HAP-1 (cell line): ENCODE measurements around the gene CA6.

Experiments
- DNase-seq, 2 experiments: peaks; one replicate each; pipeline ENCODE4 v3.0.0-alpha.2; 2016 to 2020; ENCODE audit warnings: low spot score in 2 of 2
- H3K27me3 ChIP-seq: fragments of 250-450 bp; sonication (Bioruptor Pico); 2 replicates; pipeline ENCODE4 v1.5.1; 2020; ENCODE audit warnings: low read depth, mild to moderate bottlenecking, moderate library complexity
- H3K36me3 ChIP-seq: fragments of 250-450 bp; sonication (Bioruptor Pico); replicated peaks from 2 replicates; pipeline ENCODE4 v1.5.1; 2020; ENCODE audit warnings: mild to moderate bottlenecking
- H3K4me1 ChIP-seq: fragments of 250-450 bp; sonication (Bioruptor Pico); 2 replicates; pipeline ENCODE4 v1.5.1; 2020; ENCODE audit warnings: mild to moderate bottlenecking
- H3K4me3 ChIP-seq: fragments of 250-450 bp; sonication (Bioruptor Pico); 2 replicates; pipeline ENCODE4 v1.5.1; 2020; ENCODE audit warnings: mild to moderate bottlenecking, moderate library complexity
- H3K9me3 ChIP-seq: fragments of 250-450 bp; sonication (Bioruptor Pico); 2 replicates; pipeline ENCODE4 v1.5.1; 2020; ENCODE audit warnings: mild to moderate bottlenecking, moderate library complexity
- in situ Hi-C: fragments of 300-500 bp; cut with MboI; formaldehyde crosslinking; loops from 3 replicates; pipeline ENCODE4 v1.14.3; 2020; ENCODE audit warnings: low sequenced_read_pairs, inconsistent platforms, mixed read lengths

CA6 gene

GRCh38 chr1:8939000-8939265 lies 6.7 kb upstream of the CA6 start:
- Histone ChIP-seq H3K4me1 (peaks cover 16% of the 10 kb centered on the region), H3K9me3 (peaks cover 10% of the 10 kb centered on the region), H3K27me3 (no peaks in the 10 kb centered on the region), H3K4me3 (no peak overlapping the region), H3K36me3 (no peaks in the 10 kb centered on the region)
- in situ Hi-C loops: no loop called here
- peak; percentile 42 to 57 for DNase-seq

- H3K4me1 ChIP-seq: peaks cover 16% of the 10 kb centered on the region
Measured at GRCh38 chr1:8939362-8939995, 6.2 kb upstream of the CA6 start.

DNA sequence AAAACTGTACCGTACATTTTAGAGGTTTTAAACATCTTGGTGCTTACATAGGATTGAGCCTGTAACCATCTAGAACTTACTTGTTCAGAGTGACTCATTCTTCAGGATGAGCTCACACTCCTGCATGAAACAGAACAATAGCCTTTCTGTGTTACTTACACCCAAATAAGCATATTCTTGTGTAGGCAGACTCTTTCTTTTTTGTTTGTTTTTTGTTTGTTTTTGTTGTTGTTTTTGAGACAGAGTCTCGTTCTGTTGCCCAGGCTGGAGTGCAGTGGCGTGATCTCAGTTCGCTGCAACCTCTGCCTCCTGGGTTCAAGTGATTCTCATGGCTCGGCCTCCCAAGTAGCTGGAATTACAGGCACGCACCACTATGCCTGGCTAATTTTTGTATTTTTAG lies 3.8 kb upstream of the CA6 start:
- peaks cover 10% of the 10 kb centered on the region for H3K9me3 ChIP-seq
- no peak for DNase-seq
- H3K4me3 ChIP-seq: no peak overlapping the region
- H3K27me3 ChIP-seq: no peaks in the 10 kb centered on the region
- in situ Hi-C loops: no loop called here
- no peaks in the 10 kb centered on the region for H3K36me3 ChIP-seq
- H3K4me1 ChIP-seq: peaks cover 16% of the 10 kb centered on the region

More at GRCh38 chr1:8939362-8939995, 6.2 kb upstream of the CA6 start:
- in situ Hi-C loops: no loop called here
- Histone ChIP-seq H3K36me3 (no peaks in the 10 kb centered on the region), H3K9me3 (peaks cover 10% of the 10 kb centered on the region), H3K4me3 (no peak overlapping the region), H3K27me3 (no peaks in the 10 kb centered on the region)
- DNase-seq: no peak

DNA sequence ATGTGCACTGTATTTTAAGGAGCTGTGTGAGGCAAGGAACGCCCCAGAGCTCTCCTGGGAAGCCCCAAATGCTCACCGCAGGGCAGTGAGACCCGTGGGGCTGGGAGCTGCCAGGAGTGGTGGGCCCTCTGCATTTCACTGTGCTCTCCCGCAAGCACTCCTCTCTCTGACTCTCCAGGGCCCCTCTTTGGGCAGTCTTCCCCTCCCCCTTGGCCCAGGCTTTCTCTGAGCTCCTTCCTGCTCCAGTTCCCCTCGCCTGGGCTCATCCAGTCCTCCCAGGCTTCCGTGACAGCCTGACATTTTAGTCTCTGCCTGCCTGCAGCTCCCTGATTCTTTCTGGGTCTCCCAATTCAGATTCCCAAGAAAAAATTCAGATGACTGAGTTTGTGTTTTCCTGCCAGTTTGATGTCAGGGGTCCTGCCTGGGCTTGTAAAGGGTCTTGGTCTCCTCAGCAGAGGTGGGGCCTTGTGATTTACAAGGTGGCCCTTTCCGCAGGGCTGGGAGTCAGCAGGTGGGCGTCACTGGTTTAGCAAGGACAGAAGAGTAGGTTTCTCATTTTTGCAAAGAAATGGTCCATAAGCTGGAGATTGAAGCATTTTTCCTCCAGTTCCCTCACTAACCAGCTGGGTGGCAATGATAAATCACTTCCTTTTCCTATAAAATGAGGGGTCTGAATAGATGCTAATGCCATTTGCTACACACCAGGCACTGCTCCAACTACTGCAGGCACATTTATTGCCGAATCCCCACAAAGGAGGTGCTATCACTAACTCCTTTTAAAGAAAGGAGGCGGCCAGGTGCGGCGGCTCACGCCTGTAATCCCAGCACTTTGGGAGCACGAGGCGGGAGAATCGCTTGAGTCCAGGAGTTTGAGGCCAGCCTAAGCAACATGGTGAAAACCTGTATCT lies 1.9 kb upstream of the CA6 start:
- H3K4me1 ChIP-seq: peaks cover 8% of the 10 kb centered on the region
- no peaks in the 10 kb centered on the region for H3K36me3 ChIP-seq
- no peak overlapping the region for H3K4me3 ChIP-seq
- DNase-seq: peak; percentile 25 to 61
- H3K27me3 ChIP-seq: no peaks in the 10 kb centered on the region
- in situ Hi-C loops: no loop called here
- H3K9me3 ChIP-seq: peaks cover 10% of the 10 kb centered on the region

GRCh38 chr1:8947127-8947691 lies 1.5 kb downstream of the CA6 start:
- in situ Hi-C loops: no loop called here
- no peak overlapping the region for H3K4me3 ChIP-seq
- no peaks in the 10 kb centered on the region for H3K36me3 ChIP-seq
- no peak for DNase-seq
- no peaks in the 10 kb centered on the region for H3K9me3 ChIP-seq
- H3K4me1 ChIP-seq: peaks cover 7% of the 10 kb centered on the region
- H3K27me3 ChIP-seq: no peaks in the 10 kb centered on the region

GRCh38 chr1:8950309-8950708 lies 4.6 kb downstream of the CA6 start:
- DNase-seq: no peak
- no peak overlapping the region for H3K4me3 ChIP-seq
- H3K36me3 ChIP-seq: no peaks in the 10 kb centered on the region
- no peaks in the 10 kb centered on the region for H3K27me3 ChIP-seq
- H3K4me1 ChIP-seq: peaks cover 7% of the 10 kb centered on the region
- in situ Hi-C loops: no loop called here
- H3K9me3 ChIP-seq: no peaks in the 10 kb centered on the region

DNA sequence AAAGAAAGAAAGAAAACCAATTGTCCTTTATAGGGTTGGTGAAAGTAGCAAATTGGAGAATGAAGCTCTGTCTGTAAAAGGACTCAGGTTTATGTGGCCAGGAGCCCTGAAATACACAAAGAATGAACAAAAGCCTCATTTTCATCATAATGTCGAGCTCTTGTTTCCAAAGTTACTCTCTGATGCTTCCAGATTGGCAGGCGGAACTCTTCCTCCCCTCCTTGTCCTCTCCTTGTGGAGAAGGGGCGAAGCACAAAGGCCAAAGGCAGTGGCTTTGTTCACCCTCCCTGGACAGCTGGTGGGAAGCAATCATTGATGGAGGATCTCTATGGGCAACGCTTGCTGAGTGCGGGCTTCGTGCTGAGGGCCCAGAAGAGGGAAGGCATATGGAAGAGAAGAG lies 5.6 kb downstream of the CA6 start:
- no peaks in the 10 kb centered on the region for H3K36me3 ChIP-seq
- H3K4me1 ChIP-seq: peaks cover 7% of the 10 kb centered on the region
- no peaks in the 10 kb centered on the region for H3K27me3 ChIP-seq
- in situ Hi-C loops: no loop called here
- H3K4me3 ChIP-seq: no peak overlapping the region
- no peaks in the 10 kb centered on the region for H3K9me3 ChIP-seq
- peak; percentile 77 to 78 for DNase-seq

GRCh38 chr1:8955406-8955805 lies 9.7 kb downstream of the CA6 start:
- H3K27me3 ChIP-seq: no peaks in the 10 kb centered on the region
- in situ Hi-C loops: no loop called here
- H3K4me1 ChIP-seq: peaks cover 7% of the 10 kb centered on the region
- H3K36me3 ChIP-seq: no peaks in the 10 kb centered on the region
- H3K4me3 ChIP-seq: no peak overlapping the region
- DNase-seq: no peak
- H3K9me3 ChIP-seq: no peaks in the 10 kb centered on the region; the same call in 1 of the 2 replicates

DNA sequence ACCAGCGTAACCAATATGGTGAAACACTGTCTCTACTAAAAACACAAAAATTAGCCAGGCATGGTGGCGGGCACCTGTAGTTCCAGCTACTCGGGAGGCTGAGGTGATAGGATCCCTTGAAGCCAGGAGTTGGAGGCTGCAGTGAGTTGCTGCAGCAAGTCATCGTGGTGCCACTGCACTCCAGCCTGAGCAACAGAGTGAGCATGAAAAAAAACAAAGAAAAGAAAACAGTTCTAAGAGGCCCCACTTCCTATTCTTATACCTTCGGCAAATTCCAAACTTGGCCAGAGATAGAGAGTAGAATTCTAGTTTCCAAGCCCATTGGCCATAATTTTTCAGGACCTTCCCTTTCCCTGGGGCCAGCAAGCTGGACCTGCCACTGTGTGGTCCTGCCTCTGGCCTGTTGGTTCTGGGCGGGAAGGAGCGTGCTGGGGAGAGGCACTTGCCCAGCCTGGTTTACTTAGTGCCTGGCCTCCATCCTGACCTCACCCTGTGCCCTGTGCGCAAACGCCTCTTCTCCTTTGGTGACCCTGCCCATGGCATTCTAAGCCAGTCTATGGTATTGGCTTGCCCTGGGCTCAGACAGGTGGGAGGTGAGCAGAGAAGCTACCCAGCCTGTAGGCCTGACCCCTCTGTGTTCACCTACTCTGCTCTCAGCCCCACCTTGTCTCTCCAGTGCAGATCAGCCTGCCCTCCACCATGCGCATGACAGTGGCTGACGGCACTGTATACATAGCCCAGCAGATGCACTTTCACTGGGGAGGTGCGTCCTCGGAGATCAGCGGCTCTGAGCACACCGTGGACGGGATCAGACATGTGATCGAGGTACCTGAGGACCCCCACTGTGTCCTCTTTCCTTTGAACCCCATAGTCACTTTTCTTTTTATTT lies 11.0 kb downstream of the CA6 start:
- no peak for DNase-seq
- in situ Hi-C loops: no loop called here
- no peaks in the 10 kb centered on the region for H3K4me1 ChIP-seq

GRCh38 chr1:8962812-8963530 lies 17.3 kb downstream of the CA6 start:
- Histone ChIP-seq H3K4me1 (no peaks in the 10 kb centered on the region), H3K4me3 (no peak overlapping the region), H3K27me3 (no peaks in the 10 kb centered on the region), H3K9me3 (no peaks in the 10 kb centered on the region; the same call in 1 of the 2 replicates), H3K36me3 (no peaks in the 10 kb centered on the region)
- in situ Hi-C loops: no loop called here
- peak; percentile 38 to 76 for DNase-seq

More for the DNA sequence above, 11.0 kb downstream of the CA6 start:
- Histone ChIP-seq H3K27me3 (no peaks in the 10 kb centered on the region), H3K4me3 (no peak overlapping the region), H3K9me3 (no peaks in the 10 kb centered on the region; the same call in 1 of the 2 replicates), H3K36me3 (no peaks in the 10 kb centered on the region)

DNA sequence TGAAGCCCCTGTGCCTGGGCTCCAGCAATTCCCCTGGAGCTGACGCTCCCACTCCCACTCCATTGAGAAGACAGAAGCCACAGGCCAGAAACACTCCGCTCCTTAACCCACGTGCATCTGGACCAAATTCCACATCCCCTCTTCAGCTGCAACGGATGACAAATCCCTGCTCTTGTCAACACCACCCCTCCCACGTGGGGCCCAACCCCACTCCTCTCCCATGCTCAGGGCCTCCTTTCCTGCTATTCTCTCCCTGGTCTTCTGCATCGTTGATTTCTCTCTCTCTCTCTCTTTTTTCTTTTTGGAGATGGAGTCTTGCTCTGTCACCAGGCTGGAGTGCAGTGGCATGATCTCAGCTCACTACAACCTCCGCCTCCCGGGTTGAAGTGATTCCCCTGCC lies 18.3 kb downstream of the CA6 start:
- H3K36me3 ChIP-seq: no peaks in the 10 kb centered on the region
- no peak overlapping the region for H3K4me3 ChIP-seq
- no peaks in the 10 kb centered on the region; the same call in 1 of the 2 replicates for H3K9me3 ChIP-seq
- H3K4me1 ChIP-seq: no peaks in the 10 kb centered on the region
- DNase-seq: no peak
- in situ Hi-C loops: no loop called here
- H3K27me3 ChIP-seq: no peaks in the 10 kb centered on the region

GRCh38 chr1:8965121-8965820 lies 19.6 kb downstream of the CA6 start:
- Histone ChIP-seq H3K4me1 (no peaks in the 10 kb centered on the region), H3K9me3 (no peaks in the 10 kb centered on the region), H3K4me3 (no peak overlapping the region), H3K36me3 (no peaks in the 10 kb centered on the region), H3K27me3 (no peaks in the 10 kb centered on the region)
- DNase-seq: no peak
- in situ Hi-C loops: no loop called here
